NCI-H2196 (cell line): Measurements from ENCODE around the gene HOXD9.

Experiments used
- DNase-seq: peaks from one replicate; lab custom pipeline; 2025; ENCODE audit not compliant: unreplicated experiment; lab: John Stamatoyannopoulos, UW

HOXD9 gene

DNA sequence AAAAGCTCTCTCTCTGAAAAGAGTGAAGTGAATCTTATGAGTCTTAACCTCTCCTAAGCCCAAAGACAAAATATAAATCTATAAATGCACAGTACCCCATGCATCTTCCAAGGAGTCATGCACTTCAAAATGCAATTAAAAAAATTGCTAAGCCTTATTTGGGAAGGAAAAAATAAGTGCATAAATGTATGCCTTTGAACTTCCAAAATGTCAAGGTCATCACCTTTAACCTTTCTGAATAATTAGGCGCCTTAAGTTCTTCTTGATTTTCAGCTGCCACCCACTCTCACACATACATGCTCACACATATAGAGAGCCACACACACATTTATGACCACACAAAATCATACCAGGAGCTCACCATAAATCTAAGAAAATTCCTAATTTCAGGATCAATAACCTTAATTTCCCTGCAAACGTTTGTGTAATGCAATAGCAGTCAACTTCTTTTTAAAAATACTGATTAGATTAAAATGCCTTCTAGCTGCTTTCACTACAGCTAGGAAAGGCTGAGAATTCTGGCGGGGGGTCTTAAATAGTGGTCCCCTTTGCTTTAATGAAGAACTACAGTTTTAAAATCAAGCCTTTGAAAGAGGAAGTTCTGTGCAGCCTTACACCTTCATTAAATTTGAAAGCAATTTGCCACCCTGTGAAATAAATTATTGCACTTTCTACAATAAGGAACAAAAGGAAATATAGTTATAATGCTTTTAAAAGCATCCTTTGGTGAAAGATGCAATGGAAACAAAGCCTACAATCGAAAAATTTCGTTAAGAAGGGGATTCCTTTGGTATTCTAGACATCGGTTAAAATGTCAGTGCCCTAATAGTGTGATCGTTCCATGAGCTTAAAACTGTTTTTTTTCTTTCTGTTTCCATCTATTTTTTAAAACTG, 11.9 kb upstream of the HOXD9 start:
- no peak for DNase-seq

DNA sequence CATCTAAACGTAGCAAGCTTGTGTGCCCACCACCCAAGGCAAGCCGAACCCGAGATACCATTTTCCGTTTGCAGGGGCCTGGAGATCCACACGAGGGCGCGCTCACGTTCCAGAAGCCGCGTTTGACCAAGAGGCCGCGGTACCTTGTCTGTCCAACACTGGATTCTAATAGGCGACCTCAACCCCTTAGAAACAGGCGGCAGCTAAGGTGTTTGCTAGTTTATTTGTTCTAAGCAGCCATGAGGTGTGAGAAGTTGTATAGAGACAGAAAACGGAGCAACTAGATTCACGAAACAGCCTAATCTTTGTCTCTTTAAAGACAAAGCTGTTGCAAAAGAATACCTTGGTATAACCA, 11.2 kb upstream of the HOXD9 start:
- DNase-seq = peak; percentile 80

DNA sequence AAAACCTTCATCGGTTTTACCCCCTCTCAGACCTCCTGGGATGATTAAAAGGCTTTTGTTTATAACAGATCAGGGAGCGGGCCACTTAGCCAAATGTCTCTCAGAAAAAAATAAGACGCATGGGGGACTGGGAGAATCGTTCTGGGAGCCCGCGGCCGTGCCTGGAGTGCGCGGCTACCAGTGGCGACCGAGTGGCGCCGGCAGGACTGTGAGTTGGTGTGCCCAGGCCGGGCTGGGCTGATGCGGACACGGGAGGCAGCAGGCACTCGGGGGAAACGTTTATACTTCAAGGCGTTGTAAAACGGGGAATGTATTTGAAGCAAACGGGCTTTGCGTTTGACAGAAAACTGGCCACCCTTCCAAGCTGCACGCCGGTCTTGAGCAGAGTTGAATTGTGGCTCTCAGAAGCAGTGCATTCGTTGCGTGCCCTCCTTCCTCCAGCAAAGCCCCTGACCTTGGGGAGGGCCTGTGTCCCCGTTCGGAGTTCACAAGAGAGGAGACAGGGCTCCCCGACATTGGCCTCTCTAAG, 10.6 kb upstream of the HOXD9 start:
- no peak for DNase-seq

DNA sequence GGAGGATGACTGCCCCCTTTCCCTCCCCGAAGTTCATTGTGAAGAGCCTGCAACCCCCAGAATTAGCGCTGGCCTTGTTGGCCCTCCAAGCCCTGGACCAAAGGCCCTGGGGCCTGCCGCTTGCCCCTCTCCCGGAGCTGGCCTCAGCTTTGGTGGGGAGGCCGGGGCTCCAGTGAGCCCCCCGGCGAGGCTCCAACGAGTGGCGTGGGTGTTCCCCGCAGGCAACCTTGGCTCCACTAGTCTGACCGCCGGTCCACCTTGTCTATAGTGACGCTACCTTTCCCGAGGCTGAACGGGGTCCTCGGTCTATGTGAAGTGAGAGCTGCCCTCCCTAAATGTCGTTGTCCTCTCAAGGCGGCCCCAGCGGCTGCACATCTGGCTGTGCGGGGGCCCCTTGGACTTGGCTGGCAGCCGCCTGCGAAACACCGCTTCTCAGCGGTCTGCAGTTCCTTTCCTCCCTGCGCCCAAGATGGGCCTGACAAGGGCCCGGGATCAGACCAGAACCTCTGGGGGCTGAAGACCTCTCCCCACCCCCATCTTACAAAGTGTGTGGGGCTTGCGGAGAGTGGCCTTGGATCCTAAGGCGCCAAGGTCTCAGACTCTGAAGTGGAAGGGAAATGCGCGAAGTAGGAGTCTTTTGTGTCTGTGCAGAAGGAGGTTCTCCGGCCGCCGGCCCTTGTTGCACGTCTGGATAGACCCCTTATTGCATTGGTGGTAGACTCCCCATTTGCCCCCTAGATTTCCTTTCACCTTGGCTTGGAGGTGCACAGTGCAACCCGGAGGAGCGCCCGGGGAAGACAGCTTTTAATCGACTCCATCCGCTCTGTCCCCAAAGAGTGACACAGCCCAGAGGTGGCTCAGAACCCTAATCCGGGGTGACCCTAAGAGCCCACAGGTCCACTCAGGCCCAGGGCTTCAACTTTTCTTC, 9.9 kb upstream of the HOXD9 start:
- DNase-seq = no peak

DNA sequence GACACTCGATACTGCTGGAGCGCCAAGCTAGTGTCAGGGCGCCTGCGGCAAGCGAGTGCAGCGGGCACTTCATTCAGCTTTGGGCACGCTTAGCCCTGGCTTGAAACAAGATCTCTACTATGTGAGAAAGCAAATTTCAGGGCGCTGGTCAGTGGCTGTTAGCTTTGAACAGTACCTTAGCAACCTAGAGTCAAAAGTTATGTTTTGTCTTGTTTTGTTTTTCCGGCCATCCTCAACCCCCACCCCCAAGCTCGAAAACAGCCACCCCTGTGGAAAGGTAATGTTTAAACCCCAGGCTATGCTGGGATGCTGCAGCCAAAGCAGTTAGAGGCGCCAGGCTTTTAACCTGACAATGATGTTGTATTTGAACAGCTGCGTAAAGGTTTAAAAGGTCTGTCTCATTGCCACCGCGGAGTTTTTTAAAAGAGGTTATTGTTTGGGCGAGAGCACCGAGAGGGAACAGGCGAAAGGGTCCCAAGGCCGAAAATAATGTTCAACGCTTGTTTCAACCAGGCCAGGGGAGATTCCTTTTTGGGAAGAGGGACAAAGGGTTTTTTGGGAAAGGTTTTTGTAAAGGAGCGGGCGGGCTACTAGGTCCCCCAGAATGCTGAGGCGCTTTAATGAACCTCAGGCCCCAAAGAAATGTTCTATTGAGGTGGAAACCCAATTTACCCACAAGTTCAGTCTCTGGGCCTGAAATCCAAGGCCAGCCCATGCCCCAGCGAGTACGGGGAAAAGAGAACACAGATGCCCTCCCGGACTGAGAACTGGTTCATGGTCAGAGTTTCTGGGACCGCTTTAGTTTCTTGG, 8.2 kb upstream of the HOXD9 start:
- DNase-seq = peak; percentile 93

DNA sequence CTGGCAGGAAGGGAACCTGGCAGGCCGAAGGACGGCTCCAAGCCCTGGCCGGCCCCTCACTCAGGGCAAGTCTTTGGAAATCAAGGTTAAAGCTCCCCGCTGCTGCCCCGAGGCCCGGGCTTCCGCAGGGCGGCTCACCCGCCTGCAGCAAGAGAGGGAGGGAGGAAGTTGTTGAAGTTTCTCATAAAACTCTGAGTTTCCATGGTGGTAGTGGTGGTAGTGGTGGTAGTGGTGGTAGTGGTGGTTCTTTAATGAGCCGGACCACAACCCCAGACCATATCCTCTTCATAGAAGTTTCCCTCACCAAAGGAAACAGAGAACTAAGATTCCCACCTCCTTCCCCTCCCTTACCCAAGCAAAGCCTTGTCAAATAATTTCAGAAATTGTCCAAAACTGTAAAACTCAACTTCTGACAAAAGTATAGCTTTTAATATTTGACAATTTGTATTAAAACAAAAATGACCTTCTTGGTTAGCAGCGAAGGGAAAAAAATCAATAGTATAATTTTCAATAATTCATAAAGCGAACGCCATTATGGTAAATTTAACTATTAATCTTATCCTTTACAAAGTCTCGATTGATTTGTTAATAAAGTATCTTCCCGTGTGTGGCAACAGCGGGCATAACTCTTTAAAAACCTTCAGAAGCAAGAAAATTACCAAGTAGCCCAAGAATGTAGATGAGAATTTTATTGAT, 7.4 kb upstream of the HOXD9 start:
- no peak for DNase-seq

DNA sequence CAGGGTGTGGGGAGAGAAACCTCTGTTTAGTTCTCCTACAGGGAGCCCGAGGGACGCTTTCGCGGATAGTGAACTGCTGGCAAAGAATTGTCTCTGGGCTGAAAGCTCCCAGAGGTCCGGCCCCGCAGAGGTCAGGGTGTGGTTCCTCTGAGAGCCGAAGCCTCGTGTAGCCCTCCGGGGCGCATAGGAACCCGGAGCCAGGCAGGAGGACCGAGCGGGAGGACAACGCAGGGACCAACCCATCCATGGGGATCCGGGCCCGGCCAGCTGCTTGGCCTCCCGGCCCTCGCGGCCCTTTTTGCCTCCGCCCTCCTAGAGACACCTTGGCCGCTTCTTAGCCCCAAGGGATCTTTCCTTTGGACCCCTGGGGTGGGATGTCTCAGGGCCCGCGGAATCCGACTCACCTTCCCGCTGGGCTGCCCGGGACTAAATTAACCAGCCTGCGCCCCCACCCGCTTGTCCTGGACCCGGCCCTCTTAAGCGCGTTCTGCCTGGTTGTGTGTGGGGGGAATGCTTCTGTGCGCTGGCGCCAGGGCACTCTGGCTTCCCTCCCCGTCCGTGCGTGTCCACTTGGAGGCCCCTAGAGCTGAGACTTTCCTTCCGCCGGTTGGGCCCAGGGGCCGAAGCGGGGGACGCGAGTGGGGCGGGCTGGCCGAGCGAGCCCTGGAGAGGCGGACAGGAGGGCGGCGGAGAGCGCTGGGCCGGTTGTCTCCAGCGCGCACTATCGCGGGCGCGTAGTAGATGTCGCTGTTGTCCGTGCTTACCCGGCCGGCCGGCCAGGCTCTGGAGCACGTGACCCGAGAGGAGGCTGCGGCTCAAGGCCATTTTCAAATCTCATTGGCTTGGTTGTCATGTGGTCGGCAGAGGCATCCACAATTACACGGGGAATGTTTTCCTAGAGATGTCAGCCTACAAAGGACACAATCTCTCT, 6.4 kb upstream of the HOXD9 start, which contains the start of gene HOXD10:
Gene HOXD10 (plus strand): TSS at position 896 of the 931 bp plus-strand sequence. CDS start 56 bp downstream, outside the sequence.
- no peak for DNase-seq

DNA sequence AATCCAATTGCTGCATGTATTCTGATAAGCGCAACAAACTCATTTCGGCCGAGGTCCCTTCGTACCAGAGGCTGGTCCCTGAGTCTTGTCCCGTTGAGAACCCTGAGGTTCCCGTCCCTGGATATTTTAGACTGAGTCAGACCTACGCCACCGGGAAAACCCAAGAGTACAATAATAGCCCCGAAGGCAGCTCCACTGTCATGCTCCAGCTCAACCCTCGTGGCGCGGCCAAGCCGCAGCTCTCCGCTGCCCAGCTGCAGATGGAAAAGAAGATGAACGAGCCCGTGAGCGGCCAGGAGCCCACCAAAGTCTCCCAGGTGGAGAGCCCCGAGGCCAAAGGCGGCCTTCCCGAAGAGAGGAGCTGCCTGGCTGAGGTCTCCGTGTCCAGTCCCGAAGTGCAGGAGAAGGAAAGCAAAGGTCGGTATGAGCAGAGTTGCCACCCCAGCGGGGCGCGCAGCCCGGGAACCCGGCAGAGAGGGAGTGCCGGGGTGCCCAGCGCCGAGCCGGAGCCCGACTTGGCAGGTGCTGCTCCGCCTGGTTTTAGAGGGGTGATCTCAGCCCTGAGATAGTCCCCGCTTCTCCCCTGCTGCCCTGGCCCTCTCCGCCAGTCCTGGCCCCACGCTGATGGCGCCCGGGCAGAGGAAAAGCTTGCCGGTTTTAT, 5.2 kb upstream of the HOXD9 start:
- DNase-seq = no peak

DNA sequence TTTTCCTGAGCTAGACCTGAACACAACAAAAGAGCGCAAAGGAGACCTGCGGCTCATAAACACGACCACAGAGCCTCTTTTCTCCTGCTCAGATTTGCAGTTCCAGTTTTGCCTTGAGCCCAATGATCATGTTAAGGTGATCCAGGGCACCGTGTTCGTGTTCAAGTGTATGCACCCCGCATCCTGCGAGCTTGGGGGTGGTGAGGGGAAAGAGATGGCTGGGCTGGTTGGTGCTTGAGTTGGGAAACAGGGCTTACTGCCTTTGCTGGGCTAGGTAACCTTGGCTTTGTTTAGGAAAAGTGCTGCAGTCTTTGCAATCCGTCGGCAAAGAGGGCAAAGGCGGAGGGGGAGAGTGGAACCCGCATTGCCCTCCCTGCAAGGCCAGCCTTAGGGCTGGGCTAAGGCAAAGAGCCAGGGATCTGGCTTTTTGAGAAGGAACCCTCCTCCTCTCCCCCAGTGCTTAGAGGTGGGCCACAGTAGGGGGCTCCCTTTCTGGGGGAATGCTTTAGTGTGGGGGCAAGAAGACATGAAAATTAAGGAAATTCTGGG, 4.6 kb upstream of the HOXD9 start:
- DNase-seq = no peak

DNA sequence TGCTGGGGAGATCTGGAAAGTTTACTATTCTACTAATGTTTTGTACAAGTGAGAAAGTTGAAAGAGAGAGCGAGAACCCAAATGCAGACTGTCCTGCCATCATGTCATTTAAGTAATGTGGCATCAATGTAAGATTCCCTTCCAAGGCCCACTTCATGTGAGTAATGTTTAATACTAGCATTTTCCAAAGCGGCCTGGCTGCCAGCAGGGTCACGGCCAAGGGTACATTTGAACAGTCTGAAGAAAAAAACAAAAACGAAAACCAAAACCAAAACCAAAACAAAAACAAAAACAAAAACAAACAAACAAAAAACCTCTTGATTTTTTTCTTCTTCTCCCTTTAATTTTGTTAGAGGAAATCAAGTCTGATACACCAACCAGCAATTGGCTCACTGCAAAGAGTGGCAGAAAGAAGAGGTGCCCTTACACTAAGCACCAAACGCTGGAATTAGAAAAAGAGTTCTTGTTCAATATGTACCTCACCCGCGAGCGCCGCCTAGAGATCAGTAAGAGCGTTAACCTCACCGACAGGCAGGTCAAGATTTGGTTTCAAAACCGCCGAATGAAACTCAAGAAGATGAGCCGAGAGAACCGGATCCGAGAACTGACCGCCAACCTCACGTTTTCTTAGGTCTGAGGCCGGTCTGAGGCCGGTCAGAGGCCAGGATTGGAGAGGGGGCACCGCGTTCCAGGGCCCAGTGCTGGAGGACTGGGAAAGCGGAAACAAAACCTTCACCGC, 3.7 kb upstream of the HOXD9 start:
- no peak for DNase-seq

DNA sequence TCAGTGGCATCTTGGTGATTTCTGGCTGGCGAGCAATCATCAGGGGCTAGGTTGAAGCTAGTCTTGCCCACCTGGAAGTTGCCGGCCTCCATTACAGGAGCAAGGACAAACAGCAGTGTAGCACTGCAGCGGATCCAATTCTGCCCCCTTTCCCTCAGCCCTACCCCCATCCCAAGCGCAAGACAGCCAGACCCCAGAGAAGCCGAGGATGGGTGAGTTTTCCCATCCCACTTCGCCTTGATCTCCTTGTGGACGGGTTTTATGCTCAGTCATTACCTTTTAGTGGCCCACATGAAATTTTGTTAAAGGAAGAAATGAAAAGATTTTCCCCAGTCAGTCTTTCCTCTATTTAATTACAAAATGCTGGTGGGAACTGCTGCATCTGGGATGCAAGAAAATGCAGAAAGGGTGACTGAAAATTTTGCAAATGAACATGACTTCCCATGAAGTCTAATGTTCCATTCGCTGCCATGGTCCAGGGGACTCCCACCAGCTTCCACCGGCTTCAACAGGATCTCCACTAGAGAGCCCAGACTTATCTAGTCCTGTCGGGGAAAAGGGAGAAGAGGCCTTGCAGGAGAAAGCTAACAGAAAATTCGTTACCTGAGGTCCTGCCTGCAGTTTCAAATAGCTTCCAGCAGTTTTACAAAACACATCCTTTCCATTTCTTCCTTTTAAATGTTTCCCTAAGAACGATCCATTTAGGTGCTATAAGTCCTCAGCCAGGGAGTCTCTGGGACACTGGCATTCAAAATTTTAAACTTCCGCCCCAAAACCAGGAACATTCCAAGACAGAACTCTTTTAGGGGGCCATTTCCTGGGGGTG, 1.9 kb upstream of the HOXD9 start:
- no peak for DNase-seq

DNA sequence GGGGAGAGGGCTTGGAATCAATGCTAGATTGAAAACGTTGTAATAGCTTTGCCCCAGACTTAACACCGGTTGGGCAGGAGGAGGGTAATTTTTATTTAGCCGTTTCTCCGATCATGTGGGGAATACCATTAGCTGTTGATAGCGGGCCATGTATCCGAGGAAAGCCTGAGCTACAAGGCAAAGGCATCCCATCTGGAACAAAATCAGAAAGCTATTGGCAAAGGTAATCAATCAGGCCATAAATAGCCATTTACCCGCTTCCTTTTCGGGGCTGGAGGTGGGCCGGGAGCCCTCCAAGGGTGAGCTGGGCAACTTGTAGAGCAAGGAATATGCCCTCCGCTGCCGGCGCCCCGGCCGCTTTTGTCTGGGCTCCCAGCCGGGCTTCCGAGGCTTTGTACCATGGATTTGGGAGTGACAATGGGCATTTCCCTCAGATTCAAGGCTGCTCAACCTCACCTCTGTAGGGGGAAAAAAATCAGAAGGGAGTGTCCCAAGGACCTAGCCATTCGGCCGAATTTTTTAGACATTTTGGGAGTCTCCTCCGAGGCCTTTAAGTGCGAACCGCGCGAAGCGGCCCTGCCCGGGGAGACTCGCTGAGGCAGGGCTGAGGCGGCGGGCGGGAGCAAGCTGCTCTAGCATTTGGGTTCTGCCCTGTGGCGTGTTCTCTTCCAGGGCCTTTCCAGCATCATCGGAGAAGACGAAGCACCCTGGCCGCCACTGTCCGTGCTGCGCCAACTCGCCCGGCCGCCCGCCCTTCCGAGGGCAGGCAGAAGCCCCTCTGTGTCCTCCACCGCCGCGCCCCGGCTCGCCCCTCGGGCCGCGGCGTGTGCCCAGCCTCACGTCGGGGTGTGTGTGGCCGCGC, 1.1 kb upstream of the HOXD9 start:
- DNase-seq = no peak

DNA sequence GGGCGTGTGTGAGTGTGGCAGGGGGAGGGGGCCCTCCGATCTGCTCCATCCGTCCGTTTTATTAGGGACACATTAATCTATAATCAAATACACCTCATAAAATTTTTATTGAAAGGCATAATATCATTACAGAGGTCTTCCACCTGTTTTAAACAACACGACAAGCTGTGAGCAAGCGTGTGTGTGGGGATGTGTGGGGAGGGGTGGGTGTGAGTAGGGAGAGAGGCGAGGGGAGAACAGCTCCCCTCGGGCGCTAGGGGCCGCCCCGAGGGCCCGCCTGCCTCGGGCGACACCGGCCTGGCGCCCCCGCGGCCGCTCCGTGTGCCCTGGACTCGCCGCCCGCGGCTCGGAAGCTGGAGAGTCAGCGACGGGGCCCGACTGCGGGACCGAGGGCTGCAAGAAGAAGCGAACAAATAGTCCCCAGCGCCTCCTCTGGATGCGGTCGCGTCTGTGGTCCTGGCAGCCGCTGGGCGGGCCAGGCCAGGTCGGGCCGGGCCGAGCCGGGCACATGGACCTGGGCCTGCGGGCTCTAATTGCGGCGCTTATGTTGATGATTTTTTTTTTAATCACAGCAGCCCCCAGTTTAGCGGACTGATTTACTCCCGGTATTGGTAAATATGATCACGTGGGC, 352 bp upstream of the HOXD9 start:
- no peak for DNase-seq

DNA sequence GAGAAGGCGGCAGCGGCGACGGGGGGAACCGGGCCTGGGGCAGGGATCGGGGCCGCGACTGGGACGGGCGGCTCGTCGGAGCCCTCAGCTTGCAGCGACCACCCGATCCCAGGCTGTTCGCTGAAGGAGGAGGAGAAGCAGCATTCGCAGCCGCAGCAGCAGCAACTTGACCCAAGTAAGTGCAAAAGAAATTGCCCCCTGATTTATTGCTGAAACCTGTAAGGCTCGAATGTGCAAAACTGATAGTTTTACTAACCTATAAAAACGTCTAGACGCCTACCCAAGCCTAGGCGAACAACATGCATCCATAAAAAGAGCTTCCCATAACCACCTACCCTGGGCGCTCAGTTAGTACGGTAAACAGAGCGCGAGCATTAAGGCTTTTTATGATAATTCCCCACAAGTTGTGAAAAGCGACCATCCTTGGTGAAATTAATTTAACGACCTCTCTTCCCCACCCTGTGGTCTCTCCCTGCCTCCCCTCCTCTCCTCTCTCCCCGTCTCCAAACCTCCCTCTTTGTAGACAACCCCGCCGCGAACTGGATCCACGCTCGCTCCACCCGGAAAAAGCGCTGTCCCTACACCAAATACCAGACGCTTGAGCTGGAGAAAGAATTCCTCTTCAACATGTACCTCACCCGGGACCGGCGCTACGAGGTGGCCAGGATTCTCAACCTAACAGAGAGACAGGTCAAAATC, 1.0 kb downstream of the HOXD9 start:
- no peak for DNase-seq
